ENCODE data around the gene FBXW11.
"Not testable (repeated sequence)": the region's sequence is repeated elsewhere in the genome, so short reads cannot be mapped to it uniquely, and the experiment has no call there.

The FBXW11 gene

GRCh38 chr5:171906703-171907590 lies 99.5 kb downstream of the FBXW11 start:
- peak in 1 of 2 donors; percentile 25 for DNase-seq

GRCh38 chr5:171906066-171906570 lies 100.3 kb downstream of the FBXW11 start:
- peak in 1 of 2 donors; percentile 32 for DNase-seq

GRCh38 chr5:171904886-171905285 lies 101.6 kb downstream of the FBXW11 start:
- no peak for DNase-seq

- DNase-seq: no peak
These were observed 104.7 kb downstream of the FBXW11 start for GRCh38 chr5:171901764-171902163.

GRCh38 chr5:171899792-171900191 lies 106.6 kb downstream of the FBXW11 start:
- DNase-seq: no peak

GRCh38 chr5:171898879-171899278 lies 107.6 kb downstream of the FBXW11 start:
- no peak for DNase-seq

GRCh38 chr5:171898386-171898785 lies 108.1 kb downstream of the FBXW11 start:
- no peak for DNase-seq

- DNase-seq: no peak
These were observed 109.2 kb downstream of the FBXW11 start for GRCh38 chr5:171897231-171897630.

- DNase-seq: no peak
These were observed 111.4 kb downstream of the FBXW11 start for GRCh38 chr5:171895081-171895480.

GRCh38 chr5:171893290-171893886 lies 113.0 kb downstream of the FBXW11 start:
- no peak for DNase-seq

- no peak for DNase-seq
These were observed 114.8 kb downstream of the FBXW11 start for GRCh38 chr5:171891595-171891994.

GRCh38 chr5:171891150-171891549 lies 115.3 kb downstream of the FBXW11 start:
- DNase-seq: no peak

GRCh38 chr5:171888051-171888481 lies 118.4 kb downstream of the FBXW11 start:
- DNase-seq: no peak

- DNase-seq: not testable (repeated sequence)
These were observed 120.4 kb downstream of the FBXW11 start for GRCh38 chr5:171886037-171886436.

- DNase-seq: peak; percentile 32 to 35
These were observed 124.3 kb downstream of the FBXW11 start for GRCh38 chr5:171882118-171882517.

- no peak for DNase-seq
These were observed 132.2 kb downstream of the FBXW11 start for GRCh38 chr5:171874234-171874633.

GRCh38 chr5:171872666-171873065 lies 133.8 kb downstream of the FBXW11 start:
- no peak for DNase-seq

GRCh38 chr5:171871711-171872110 lies 134.7 kb downstream of the FBXW11 start:
- DNase-seq: no peak

- no peak for DNase-seq
These were observed 136.5 kb downstream of the FBXW11 start for GRCh38 chr5:171869956-171870355.

GRCh38 chr5:171868236-171868635 lies 138.2 kb downstream of the FBXW11 start:
- DNase-seq: no peak

GRCh38 chr5:171867786-171868185 lies 138.7 kb downstream of the FBXW11 start:
- no peak for DNase-seq

GRCh38 chr5:171865471-171865870 lies 141.0 kb downstream of the FBXW11 start:
- DNase-seq: no peak

- DNase-seq: no peak
These were observed 142.5 kb downstream of the FBXW11 start for GRCh38 chr5:171863935-171864334.

GRCh38 chr5:171862624-171863023 lies 143.8 kb downstream of the FBXW11 start:
- no peak for DNase-seq

Measured in stimulated activated CD4-positive, alpha-beta T cell treated with anti-CD3 and anti-CD28 coated beads, Interleukin-2, amount 100 ng/mL, for 24 hours (primary cell).